ENCODE data around the gene TMEM74B.

- TF ChIP-seq, protein P1, sequence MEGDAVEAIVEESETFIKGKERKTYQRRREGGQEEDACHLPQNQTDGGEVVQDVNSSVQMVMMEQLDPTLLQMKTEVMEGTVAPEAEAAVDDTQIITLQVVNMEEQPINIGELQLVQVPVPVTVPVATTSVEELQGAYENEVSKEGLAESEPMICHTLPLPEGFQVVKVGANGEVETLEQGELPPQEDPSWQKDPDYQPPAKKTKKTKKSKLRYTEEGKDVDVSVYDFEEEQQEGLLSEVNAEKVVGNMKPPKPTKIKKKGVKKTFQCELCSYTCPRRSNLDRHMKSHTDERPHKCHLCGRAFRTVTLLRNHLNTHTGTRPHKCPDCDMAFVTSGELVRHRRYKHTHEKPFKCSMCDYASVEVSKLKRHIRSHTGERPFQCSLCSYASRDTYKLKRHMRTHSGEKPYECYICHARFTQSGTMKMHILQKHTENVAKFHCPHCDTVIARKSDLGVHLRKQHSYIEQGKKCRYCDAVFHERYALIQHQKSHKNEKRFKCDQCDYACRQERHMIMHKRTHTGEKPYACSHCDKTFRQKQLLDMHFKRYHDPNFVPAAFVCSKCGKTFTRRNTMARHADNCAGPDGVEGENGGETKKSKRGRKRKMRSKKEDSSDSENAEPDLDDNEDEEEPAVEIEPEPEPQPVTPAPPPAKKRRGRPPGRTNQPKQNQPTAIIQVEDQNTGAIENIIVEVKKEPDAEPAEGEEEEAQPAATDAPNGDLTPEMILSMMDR (IDR thresholded peaks at IDR 0.05) = no peak
- no peak for TF ChIP-seq POLR2A (IDR thresholded peaks at IDR 0.05)
Measured at GRCh38 chr20:1199212-1199873, 14.6 kb upstream of the TMEM74B start.
